ENCODE data around the gene H1-8.

GRCh38 chr3:129592381-129593131 is 49.6 kb downstream of the H1-8 start:
- TF ChIP-seq CTCF (IDR thresholded peaks at IDR 0.05 in 4 of 5, conservative IDR thresholded peaks at IDR 0.05 in 1 of 5) (no peak), POLR2A (IDR thresholded peaks at IDR 0.05) (peak in 1 of 2 donors; percentile 11)

Data from gastrocnemius medialis (tissue), 4 donors.